GM12892 (cell line): Measurements from ENCODE around the gene FAM161A.

Source experiments
- DNase-seq: peaks from one replicate; pipeline ENCODE4 v3.0.0; 2011; ENCODE audit not compliant: insufficient read length
- FAIRE-seq: peaks from 2 replicates; lab custom pipeline; 2011; peaks lifted over from hg19 to GRCh38; lab: Jason Lieb, UNC
- POLR2A ChIP-seq: IDR thresholded peaks from 2 replicates; pipeline ENCODE4 v1.6.1; 2011; ENCODE audit warnings: low read depth, low read length, control low read depth
- POLR2AphosphoS5 ChIP-seq: IDR thresholded peaks from 2 replicates; pipeline ENCODE4 v1.6.1; 2011; ENCODE audit warnings: low read depth, low read length, control low read depth
- TAF1 ChIP-seq: IDR thresholded peaks from 2 replicates; pipeline ENCODE4 v1.6.1; 2011; ENCODE audit warnings: low read depth, mild to moderate bottlenecking, control low read depth, low read length, borderline replicate concordance

FAM161A gene

DNA sequence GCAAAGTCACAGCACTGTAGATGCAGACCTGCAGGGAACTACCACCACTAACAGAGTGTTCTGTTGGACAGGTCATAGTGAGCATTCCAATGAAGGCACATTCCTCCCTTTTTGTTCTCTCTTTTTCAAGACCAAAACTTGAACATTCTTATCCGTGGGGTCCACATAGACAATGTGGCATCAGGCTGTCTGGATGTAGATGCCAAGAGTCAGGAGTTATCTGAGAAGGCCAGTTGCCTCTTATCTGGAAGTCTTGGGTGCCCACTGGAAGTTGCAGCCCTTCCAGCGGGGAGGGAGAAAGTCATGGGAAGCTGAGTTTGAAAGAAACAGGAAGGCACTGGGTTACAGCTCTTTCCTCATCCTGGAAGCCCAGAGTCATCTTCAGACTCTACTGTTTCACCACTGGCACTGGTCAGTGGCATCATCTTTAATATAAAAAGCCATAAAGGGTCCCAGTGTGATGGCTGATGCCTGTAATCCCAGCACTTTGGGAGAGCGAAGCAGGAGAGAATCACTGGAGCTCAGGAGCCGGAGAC lies 61.4 kb downstream of the FAM161A start:
- no peak for FAIRE-seq
- TF ChIP-seq POLR2AphosphoS5 = no peak
- TF ChIP-seq POLR2A = no peak
- TF ChIP-seq TAF1 = no peak

GRCh38 chr2:61789807-61790602 lies 63.9 kb downstream of the FAM161A start:
- DNase-seq (no peak), FAIRE-seq (no peak)
- TF ChIP-seq TAF1 (no peak), POLR2AphosphoS5 (no peak), POLR2A (no peak)

More for the DNA sequence above, 61.4 kb downstream of the FAM161A start:
- DNase-seq = no peak

DNA sequence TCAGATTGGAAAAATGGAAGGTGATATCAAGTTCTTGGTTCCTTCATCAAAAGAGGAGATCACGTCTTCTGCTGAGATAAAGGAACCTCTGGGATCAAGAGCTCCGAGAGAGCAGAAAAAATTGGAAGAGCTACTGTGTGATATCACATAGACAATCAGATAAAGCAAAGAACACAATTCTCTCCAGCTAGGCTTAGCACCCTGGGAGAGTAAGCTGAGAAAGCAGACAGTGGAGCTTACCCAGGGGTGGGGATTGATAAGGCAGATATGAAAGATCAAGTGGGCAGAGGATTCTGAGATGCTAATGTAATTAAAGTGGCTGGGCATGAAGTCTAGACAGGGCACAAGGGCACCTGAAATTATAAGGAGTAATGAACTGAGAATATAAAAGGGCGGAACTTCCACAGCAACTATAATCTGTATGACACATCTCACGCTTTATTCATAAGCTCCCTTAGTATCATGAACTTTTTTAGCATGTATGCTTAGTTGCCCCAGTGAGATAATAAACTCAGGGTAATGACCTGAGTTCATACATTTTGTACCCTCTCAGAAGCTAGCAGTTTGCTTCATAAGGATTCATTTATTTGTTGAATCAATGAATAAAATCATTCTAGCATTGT lies 65.8 kb downstream of the FAM161A start:
- DNase-seq = no peak
- no peak for TF ChIP-seq POLR2AphosphoS5
- no peak for TF ChIP-seq TAF1
- no peak for TF ChIP-seq POLR2A
- FAIRE-seq = no peak

GRCh38 chr2:61786876-61787275 lies 67.0 kb downstream of the FAM161A start:
- TF ChIP-seq TAF1 (no peak), POLR2AphosphoS5 (no peak), POLR2A (no peak)
- FAIRE-seq = no peak
- no peak for DNase-seq

GRCh38 chr2:61785583-61785982 lies 68.3 kb downstream of the FAM161A start:
- TF ChIP-seq TAF1 (no peak), POLR2AphosphoS5 (no peak), POLR2A (no peak)
- DNase-seq (no peak), FAIRE-seq (no peak)

DNA sequence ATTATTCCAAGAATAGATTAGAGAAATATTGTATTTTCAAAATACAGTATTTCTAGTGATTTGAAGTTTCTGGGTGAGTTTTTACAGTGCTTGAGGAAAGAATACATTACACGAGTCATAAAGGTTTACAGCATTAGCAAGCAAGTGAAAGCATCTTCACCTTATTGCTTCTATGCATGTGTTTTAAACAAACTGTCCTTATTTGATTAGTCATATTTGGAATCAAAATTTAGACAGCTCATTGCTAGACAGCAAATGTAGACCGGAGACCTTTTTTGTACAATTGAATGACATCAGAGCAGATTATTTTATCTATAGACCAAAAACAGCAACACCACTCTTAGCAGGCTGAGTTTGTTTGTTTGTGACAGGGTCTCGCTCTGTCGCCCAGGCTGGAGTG lies 69.2 kb downstream of the FAM161A start:
- DNase-seq (no peak), FAIRE-seq (no peak)
- TF ChIP-seq POLR2AphosphoS5 = no peak
- TF ChIP-seq TAF1 = no peak
- no peak for TF ChIP-seq POLR2A

- peak; percentile 27 for DNase-seq
- no peak for TF ChIP-seq TAF1
- no peak for TF ChIP-seq POLR2A
- no peak for TF ChIP-seq POLR2AphosphoS5
- FAIRE-seq = peak; percentile 71
Observed at GRCh38 chr2:61775956-61776570, 77.8 kb downstream of the FAM161A start.
